HepG2 (cell line): ENCODE results near the gene METTL1. TPM values are rescaled to one million over a fixed set of nuclear protein-coding genes. Genes with fewer than 3 reads are reported as not detected.

Experiments used
- BRD4 ChIP-seq: sonication (generic); formaldehyde crosslinking; IDR thresholded peaks from 2 replicates; pipeline ENCODE4 v1.4.0; 2020; ENCODE audit warnings: missing genetic modification reagents
- CERS6 ChIP-seq: sonication (generic); formaldehyde crosslinking; IDR thresholded peaks from 2 replicates; pipeline ENCODE4 v1.5.0; 2020; ENCODE audit warnings: missing genetic modification reagents
- EEA1 ChIP-seq: sonication (generic); formaldehyde crosslinking; IDR thresholded peaks from 2 replicates; pipeline ENCODE4 v1.5.1; 2020; ENCODE audit warnings: mild to moderate bottlenecking, missing genetic modification reagents, borderline replicate concordance
- HHEX ChIP-seq: IDR thresholded peaks from 2 replicates; pipeline ENCODE4 v1.6.1; 2016; ENCODE audit warnings: control low read depth
- JUNB ChIP-seq: sonication (generic); formaldehyde crosslinking; IDR thresholded peaks from 2 replicates; pipeline ENCODE4 v1.8.0; 2022; ENCODE audit warnings: missing genetic modification reagents, mild to moderate bottlenecking, borderline replicate concordance
- KDM5B ChIP-seq: sonication (generic); formaldehyde crosslinking; IDR thresholded peaks from 2 replicates; pipeline ENCODE4 v1.4.0; 2020; ENCODE audit warnings: missing genetic modification reagents, mild to moderate bottlenecking, borderline replicate concordance
- KMT2A ChIP-seq: sonication (generic); formaldehyde crosslinking; IDR thresholded peaks from 2 replicates; pipeline ENCODE4 v1.4.0; 2020; ENCODE audit warnings: missing genetic modification reagents
- MTERF4 ChIP-seq: sonication (generic); formaldehyde crosslinking; IDR thresholded peaks from 2 replicates; pipeline ENCODE4 v1.8.0; 2023; ENCODE audit warnings: mild to moderate bottlenecking, missing genetic modification reagents
- NFIB ChIP-seq: sonication (generic); formaldehyde crosslinking; IDR thresholded peaks from 2 replicates; pipeline ENCODE4 v1.9.0; 2021; ENCODE audit warnings: missing genetic modification reagents, mild to moderate bottlenecking, borderline replicate concordance
- PHF21A ChIP-seq: sonication (generic); formaldehyde crosslinking; IDR thresholded peaks from 2 replicates; pipeline ENCODE4 v1.5.0; 2020; ENCODE audit warnings: mild to moderate bottlenecking, missing genetic modification reagents
- SAFB2 ChIP-seq: sonication (generic); formaldehyde crosslinking; IDR thresholded peaks from 2 replicates; pipeline ENCODE4 v1.5.1; 2020; ENCODE audit warnings: missing genetic modification reagents, low read depth, mild to moderate bottlenecking, borderline replicate concordance
- TAF1 ChIP-seq: sonication (generic); formaldehyde crosslinking; IDR thresholded peaks from 2 replicates; pipeline ENCODE4 v1.4.0; 2020; ENCODE audit warnings: missing genetic modification reagents
- TFDP1 ChIP-seq: IDR thresholded peaks from 2 replicates; pipeline ENCODE4 v1.6.1; 2016; ENCODE audit warnings: missing compliant biosample characterization, missing genetic modification reagents, borderline replicate concordance
- YEATS4 ChIP-seq: sonication (generic); formaldehyde crosslinking; IDR thresholded peaks from 2 replicates; pipeline ENCODE4 v1.4.0; 2020; ENCODE audit warnings: missing genetic modification reagents, borderline replicate concordance
- ZBTB20 ChIP-seq: sonication (generic); formaldehyde crosslinking; IDR thresholded peaks from 2 replicates; pipeline ENCODE4 v1.8.1; 2023; ENCODE audit warnings: missing genetic modification reagents, low read depth, mild to moderate bottlenecking, borderline replicate concordance
- ZHX2 ChIP-seq, 2 experiments: sonication (generic) in 1 of 2; formaldehyde crosslinking in 1 of 2; IDR thresholded peaks; 2 replicates each; pipeline versions ENCODE4 v1.6.1 to v1.9.0; 2014 to 2022; ENCODE audit warnings: antibody characterized with exemption in 1 of 2, borderline replicate concordance in 1 of 2, inconsistent platforms in 1 of 2, low read depth in 1 of 2, missing genetic modification reagents in 1 of 2
- ZNF121 ChIP-seq: sonication (generic); formaldehyde crosslinking; IDR thresholded peaks from 2 replicates; pipeline ENCODE4 v1.5.0; 2020; ENCODE audit warnings: mild to moderate bottlenecking, missing genetic modification reagents
- ZNF138 ChIP-seq: sonication (generic); formaldehyde crosslinking; IDR thresholded peaks from 2 replicates; pipeline ENCODE4 v1.5.0; 2020; ENCODE audit warnings: mild to moderate bottlenecking, low read depth, missing genetic modification reagents
- ZNF3 ChIP-seq: IDR thresholded peaks from 2 replicates; pipeline ENCODE4 v1.7.0; 2017; ENCODE audit warnings: inconsistent platforms
- ZNF543 ChIP-seq: sonication (generic); formaldehyde crosslinking; IDR thresholded peaks from 2 replicates; pipeline ENCODE4 v1.4.0; 2020; ENCODE audit warnings: mild to moderate bottlenecking, missing genetic modification reagents
- ZNF773 ChIP-seq: sonication (generic); formaldehyde crosslinking; IDR thresholded peaks from 2 replicates; pipeline ENCODE4 v1.4.0; 2020; ENCODE audit warnings: missing genetic modification reagents, borderline replicate concordance
- polyA plus RNA-seq, 8 experiments: library from polyadenylated mRNA; depleted of rRNA in 3 of 8; stranded (reverse) in 7 of 8; unstranded in 1 of 8; fragments of >200 nt; fragmentation: Illumina TruSeq in 4 of 8; extraction: Trizol in 4 of 8; gene quantifications; 2 replicates each; pipeline versions ENCODE4 v1.2.1 to v1.2.3, GENCODE V29; 2011 to 2016; ENCODE audit warnings: low read depth in 4 of 8, missing spikeins in 1 of 8, mixed read lengths in 1 of 8; ENCODE audit not compliant: insufficient read depth in 1 of 8
- total RNA-seq, 5 experiments: library from RNA; depleted of rRNA; stranded (reverse); fragments of >200 nt; fragmentation: Illumina TruSeq; extraction: Trizol; gene quantifications; 2 replicates each; pipeline ENCODE4 v1.2.3, GENCODE V29; 2016; ENCODE audit warnings: low read depth in 1 of 5

Gene METTL1
- total and polyA plus RNA-seq, 2 of the 13 experiments (the other 11 are each of a cell fraction or from before 2014, with no cell fraction given) = 34.7 to 36.9 TPM

GRCh38 chr12:57744777-57745484 lies 27.0 kb downstream of the METTL1 start, which contains the start of gene TSPAN31 (continued):
- TF ChIP-seq MTERF4 (no peak), ZNF138 (no peak), ZNF121 (CRISPR knock-in tag) (no peak), ZNF543 (no peak), ZBTB20 (CRISPR knock-in tag) (no peak), JUNB (CRISPR knock-in tag) (no peak), SAFB2 (CRISPR knock-in tag) (no peak), PHF21A (CRISPR knock-in tag) (peak; percentile 78), KMT2A (no peak; the same call in 1 of the 2 replicates), ZHX2 (IDR thresholded peaks at IDR 0.05; ENCODE audit: low read depth) (no peak), ZHX2 (CRISPR knock-in tag; IDR thresholded peaks at IDR 0.05; ENCODE audit: borderline replicate concordance) (no peak), TAF1 (CRISPR knock-in tag) (peak; percentile 66), ZNF3 (CRISPR knock-in tag) (0 out of 2 replicates have a peak, but pooled peaks have one; percentile 19), BRD4 (no peak), HHEX (CRISPR knock-in tag) (no peak), EEA1 (CRISPR knock-in tag) (no peak; the same call in 1 of the 2 replicates), ZNF773 (CRISPR knock-in tag) (no peak), NFIB (CRISPR knock-in tag) (no peak), CERS6 (CRISPR knock-in tag) (no peak), TFDP1 (CRISPR knock-in tag) (peak; percentile 43; the same call in 1 of the 2 replicates), KDM5B (peak; percentile 61; the same call in 1 of the 2 replicates), YEATS4 (CRISPR knock-in tag) (peak; percentile 31; the same call in 1 of the 2 replicates)
